ENCODE measurements around the gene MX1.

Gene MX1

DNA sequence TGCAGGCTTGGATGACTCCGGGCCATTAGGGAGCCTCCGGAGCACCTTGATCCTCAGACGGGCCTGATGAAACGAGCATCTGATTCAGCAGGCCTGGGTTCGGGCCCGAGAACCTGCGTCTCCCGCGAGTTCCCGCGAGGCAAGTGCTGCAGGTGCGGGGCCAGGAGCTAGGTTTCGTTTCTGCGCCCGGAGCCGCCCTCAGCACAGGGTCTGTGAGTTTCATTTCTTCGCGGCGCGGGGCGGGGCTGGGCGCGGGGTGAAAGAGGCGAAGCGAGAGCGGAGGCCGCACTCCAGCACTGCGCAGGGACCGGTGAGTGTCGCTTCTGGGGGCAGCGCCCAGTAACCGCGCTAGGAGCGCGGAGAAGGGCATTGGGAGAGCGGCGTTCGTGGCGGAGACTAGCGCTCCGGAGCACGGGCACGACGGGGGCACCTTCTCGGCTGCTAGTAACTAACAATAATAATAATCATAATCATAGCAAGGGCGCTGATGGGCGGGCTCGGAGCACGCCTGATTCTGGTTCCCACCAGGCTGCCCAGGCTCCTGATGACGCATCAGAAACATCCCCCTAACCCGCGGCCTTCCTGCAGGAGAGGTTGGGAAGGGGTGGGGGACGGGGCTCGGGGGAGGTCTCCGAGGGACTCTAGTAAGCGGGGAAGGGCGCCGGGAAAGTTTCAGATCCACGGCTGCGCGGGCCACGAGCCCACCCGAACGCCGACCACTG lies at the start of gene MX1:
MX1 (plus strand) TSS at position 286 of the 722 bp plus-strand sequence. CDS start 5,832 bp downstream, outside the sequence.
- in situ Hi-C loops (cut with HindIII; ENCODE audit: low pct_unique_long_range_greater_than_20kb, low sequenced_read_pairs): no loop called here
- peak; percentile 64 to 82 for DNase-seq (ENCODE audit: low read depth in 1 of 2, low spot score in 1 of 2)
- no peak for TF ChIP-seq JUND (IDR thresholded peaks at IDR 0.05; ENCODE audit: low read depth)

GRCh38 chr21:41377715-41378114 lies 48.3 kb upstream of the MX1 start:
- in situ Hi-C loops (cut with HindIII; ENCODE audit: low pct_unique_long_range_greater_than_20kb, low sequenced_read_pairs): no loop called here
- DNase-seq (ENCODE audit: low read depth in 1 of 2, low spot score in 1 of 2): no peak
- TF ChIP-seq JUND (IDR thresholded peaks at IDR 0.05; ENCODE audit: low read depth): no peak

DNA sequence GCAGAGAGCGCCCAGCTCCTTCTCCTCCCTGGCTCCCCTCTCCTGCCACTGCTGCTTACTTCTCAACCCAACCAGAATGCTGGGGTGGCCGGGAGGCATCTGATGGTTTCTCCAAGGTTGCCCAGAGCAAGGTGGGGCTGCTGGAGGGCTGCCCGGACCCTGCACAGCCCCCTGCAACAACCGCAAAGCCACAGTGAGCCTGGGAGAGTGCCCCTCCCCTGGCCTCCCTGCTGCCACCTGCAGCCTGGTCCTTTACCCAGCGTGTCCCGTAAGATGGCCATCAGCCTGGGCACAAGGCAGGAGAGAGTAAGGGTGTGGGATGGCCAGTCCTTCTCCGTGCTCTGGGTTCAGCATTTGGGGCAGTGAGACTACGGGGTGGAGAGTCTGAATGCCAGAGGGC lies 47.2 kb upstream of the MX1 start:
- TF ChIP-seq JUND (IDR thresholded peaks at IDR 0.05; ENCODE audit: low read depth): no peak
- DNase-seq (ENCODE audit: low read depth in 1 of 2, low spot score in 1 of 2): no peak
- in situ Hi-C loops (cut with HindIII; ENCODE audit: low pct_unique_long_range_greater_than_20kb, low sequenced_read_pairs): no loop called here

- in situ Hi-C loops (cut with HindIII; ENCODE audit: low pct_unique_long_range_greater_than_20kb, low sequenced_read_pairs): no loop called here
- no peak for DNase-seq (ENCODE audit: low read depth in 1 of 2, low spot score in 1 of 2)
Measured at GRCh38 chr21:41379901-41380300, 46.1 kb upstream of the MX1 start.

DNA sequence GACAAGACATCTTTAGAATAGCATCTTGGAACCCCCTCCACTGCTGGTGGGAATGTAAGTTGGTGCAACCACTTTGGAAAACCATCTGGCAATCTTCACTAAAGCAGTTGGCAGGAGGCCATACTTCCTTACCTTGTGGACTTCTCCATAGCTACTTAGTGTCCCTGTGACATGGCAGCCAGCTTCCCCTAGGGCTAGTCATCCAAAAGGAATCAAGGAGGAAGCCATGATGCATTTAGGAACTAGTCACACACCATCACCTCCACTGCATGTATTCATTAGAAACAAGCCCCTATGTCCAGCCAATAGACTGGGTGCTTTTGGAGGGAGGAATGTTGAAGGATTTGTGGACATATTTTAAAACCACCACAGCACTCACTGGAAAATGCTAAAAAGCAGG lies 44.3 kb upstream of the MX1 start:
- no peak for DNase-seq (ENCODE audit: low read depth in 1 of 2, low spot score in 1 of 2)
- no peak for TF ChIP-seq JUND (IDR thresholded peaks at IDR 0.05; ENCODE audit: low read depth)
- in situ Hi-C loops (cut with HindIII; ENCODE audit: low pct_unique_long_range_greater_than_20kb, low sequenced_read_pairs): no loop called here

More at GRCh38 chr21:41379901-41380300, 46.1 kb upstream of the MX1 start:
- TF ChIP-seq JUND (IDR thresholded peaks at IDR 0.05; ENCODE audit: low read depth): no peak

GRCh38 chr21:41387042-41387819 lies 38.8 kb upstream of the MX1 start:
- in situ Hi-C loops (cut with HindIII; ENCODE audit: low pct_unique_long_range_greater_than_20kb, low sequenced_read_pairs): no loop called here
- no peak for DNase-seq (ENCODE audit: low read depth in 1 of 2, low spot score in 1 of 2)
- no peak for TF ChIP-seq JUND (IDR thresholded peaks at IDR 0.05; ENCODE audit: low read depth)

DNA sequence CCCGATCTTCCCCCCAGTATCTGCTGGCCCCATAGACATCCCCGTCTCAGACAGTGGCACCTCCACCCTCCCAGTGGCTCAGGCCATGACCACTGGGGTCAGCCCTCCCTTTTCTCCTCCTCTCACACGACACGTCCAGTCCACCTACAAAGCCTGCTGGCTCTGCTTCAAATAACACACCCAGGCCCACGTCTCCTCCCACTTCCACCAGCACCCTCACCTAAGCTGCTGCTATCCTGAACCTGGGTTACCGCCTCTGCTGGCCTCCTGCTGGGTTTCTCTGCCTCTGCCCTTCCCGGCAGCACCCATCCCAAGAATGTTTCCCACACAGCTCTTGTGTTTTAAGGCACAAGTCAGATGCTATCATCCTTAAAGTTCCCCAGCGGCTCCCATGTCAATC lies 38.2 kb upstream of the MX1 start:
- no peak for TF ChIP-seq JUND (IDR thresholded peaks at IDR 0.05; ENCODE audit: low read depth)
- no peak for DNase-seq (ENCODE audit: low read depth in 1 of 2, low spot score in 1 of 2)
- in situ Hi-C loops (cut with HindIII; ENCODE audit: low pct_unique_long_range_greater_than_20kb, low sequenced_read_pairs): no loop called here

DNA sequence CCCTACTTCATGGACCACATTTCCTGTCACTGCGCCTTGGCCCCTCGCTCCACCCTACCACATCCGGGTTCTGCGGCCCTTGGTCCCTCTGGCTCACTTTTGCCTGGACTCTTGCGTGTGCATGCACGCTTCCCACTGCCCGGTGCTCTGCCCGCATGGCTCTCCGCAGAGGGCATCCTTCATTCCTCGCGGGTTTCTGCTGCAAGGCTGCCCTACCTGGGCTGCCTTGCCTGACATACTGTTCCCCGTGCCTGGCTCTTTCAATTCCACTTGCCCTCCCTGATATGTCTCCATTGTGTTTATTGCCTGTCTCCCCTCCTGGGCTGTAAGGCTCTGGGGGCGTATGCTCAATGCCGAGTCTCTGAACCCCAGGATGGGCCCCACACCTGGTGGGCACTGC lies 37.8 kb upstream of the MX1 start:
- in situ Hi-C loops (cut with HindIII; ENCODE audit: low pct_unique_long_range_greater_than_20kb, low sequenced_read_pairs): no loop called here
- no peak for TF ChIP-seq JUND (IDR thresholded peaks at IDR 0.05; ENCODE audit: low read depth)
- no peak for DNase-seq (ENCODE audit: low read depth in 1 of 2, low spot score in 1 of 2)

GRCh38 chr21:41390043-41390639 lies 35.9 kb upstream of the MX1 start:
- DNase-seq (ENCODE audit: low read depth in 1 of 2, low spot score in 1 of 2): no peak
- TF ChIP-seq JUND (IDR thresholded peaks at IDR 0.05; ENCODE audit: low read depth): no peak
- in situ Hi-C loops (cut with HindIII; ENCODE audit: low pct_unique_long_range_greater_than_20kb, low sequenced_read_pairs): no loop called here

DNA sequence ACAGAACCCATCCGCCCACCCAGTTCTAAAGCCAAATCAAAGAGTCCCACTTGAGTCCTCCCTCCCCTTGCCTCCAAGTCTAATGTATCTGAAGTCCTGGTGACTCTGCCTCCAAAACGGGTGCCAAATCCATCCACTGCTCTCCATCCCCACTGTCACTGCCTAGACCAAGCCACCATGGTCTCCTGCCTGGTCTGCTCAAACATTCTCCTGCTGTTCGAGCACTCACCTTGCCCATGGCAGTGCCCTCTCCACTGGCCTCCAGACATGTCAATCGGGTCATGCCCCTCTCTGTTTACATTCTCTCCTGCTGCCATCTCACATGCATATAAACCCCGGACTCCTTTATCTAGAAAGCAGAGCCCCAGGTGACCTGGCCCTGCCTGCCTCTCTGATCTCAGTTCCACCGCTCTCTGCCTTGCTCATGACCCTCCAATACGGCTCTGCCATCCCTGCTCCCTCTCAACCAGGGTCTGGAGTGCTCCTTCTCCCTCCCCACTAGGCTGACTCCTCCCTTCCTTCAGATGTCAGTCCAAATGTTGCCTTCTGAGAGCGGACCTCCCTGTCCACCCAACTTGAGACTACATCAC lies 32.1 kb upstream of the MX1 start:
- no peak for TF ChIP-seq JUND (IDR thresholded peaks at IDR 0.05; ENCODE audit: low read depth)
- no peak for DNase-seq (ENCODE audit: low read depth in 1 of 2, low spot score in 1 of 2)
- in situ Hi-C loops (cut with HindIII; ENCODE audit: low pct_unique_long_range_greater_than_20kb, low sequenced_read_pairs): no loop called here

DNA sequence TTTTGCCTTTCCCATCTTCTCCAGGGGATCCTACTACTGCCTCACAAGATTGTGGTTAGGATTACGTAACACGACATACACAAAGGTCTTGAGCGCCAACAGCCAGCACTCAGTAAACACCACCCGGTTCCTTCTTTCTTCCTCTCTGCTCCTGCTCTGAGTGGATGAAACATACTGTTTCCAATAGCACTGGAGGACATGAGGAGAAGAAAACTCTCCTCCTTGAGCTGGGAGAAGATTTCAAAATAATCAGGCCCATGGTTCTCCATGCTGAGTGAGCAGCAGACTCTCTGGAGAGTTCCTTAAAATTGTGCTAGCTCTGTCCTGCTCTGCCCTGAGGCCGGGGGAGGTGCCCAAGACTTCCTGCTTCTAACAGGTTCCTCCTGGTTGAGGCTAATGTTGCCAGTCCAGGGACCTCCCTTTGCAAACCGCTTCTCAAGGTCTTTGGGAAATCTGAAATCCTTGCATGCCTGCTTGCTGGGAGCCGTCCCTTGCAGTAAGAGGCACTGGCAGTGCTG lies 29.4 kb upstream of the MX1 start:
- in situ Hi-C loops (cut with HindIII; ENCODE audit: low pct_unique_long_range_greater_than_20kb, low sequenced_read_pairs): no loop called here
- peak; percentile 58 to 93 for DNase-seq (ENCODE audit: low read depth in 1 of 2, low spot score in 1 of 2)
- no peak for TF ChIP-seq JUND (IDR thresholded peaks at IDR 0.05; ENCODE audit: low read depth)

- in situ Hi-C loops (cut with HindIII; ENCODE audit: low pct_unique_long_range_greater_than_20kb, low sequenced_read_pairs): no loop called here
- TF ChIP-seq JUND (IDR thresholded peaks at IDR 0.05; ENCODE audit: low read depth): no peak
- peak in 1 of 2 experiments; percentile 18 for DNase-seq (ENCODE audit: low read depth in 1 of 2, low spot score in 1 of 2)
Measured at GRCh38 chr21:41397471-41397891, 28.6 kb upstream of the MX1 start.

All from T47D (cell line).